Erythroblast (primary cell): ENCODE results near the gene ASIC3.
A peak's percentile ranks its signal among the peaks of the same experiment; 100 is the strongest.
"Not testable (repeated sequence)": the region's sequence is repeated elsewhere in the genome, so short reads cannot be mapped to it uniquely, and the experiment has no call there.

Source experiments
- DNase-seq, 2 experiments: peaks; one replicate each; lab custom pipeline; 2025; lab: John Stamatoyannopoulos, UW
- GATA1 ChIP-seq: IDR thresholded peaks from 2 replicates; pipeline ENCODE4 v1.6.1; 2011; ENCODE audit warnings: low read depth, mild to moderate bottlenecking, control low read depth, low read length, moderate library complexity
- POLR2A ChIP-seq: IDR thresholded peaks from 2 replicates; pipeline ENCODE4 v1.6.1; 2011; ENCODE audit warnings: mild to moderate bottlenecking, low read length

ASIC3 gene

DNA sequence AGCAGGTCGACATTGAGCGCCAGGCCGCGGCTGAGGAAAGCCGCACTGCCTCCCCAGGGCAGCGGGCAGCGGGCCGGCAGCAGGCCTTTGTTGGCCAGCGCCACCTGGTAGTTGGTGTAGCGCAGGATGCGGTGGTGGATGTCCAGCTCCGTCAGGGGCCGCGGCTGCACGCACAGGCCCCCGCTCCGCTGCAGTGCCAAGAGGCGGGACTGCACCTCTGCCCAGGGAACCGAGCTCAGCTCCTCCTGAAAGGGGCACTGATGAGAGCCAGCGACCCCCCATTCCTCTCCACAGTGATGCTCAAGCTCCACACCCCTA lies 29.2 kb upstream of the ASIC3 start:
- no peak for TF ChIP-seq POLR2A
- no peak for TF ChIP-seq GATA1
- DNase-seq, result no peak

DNA sequence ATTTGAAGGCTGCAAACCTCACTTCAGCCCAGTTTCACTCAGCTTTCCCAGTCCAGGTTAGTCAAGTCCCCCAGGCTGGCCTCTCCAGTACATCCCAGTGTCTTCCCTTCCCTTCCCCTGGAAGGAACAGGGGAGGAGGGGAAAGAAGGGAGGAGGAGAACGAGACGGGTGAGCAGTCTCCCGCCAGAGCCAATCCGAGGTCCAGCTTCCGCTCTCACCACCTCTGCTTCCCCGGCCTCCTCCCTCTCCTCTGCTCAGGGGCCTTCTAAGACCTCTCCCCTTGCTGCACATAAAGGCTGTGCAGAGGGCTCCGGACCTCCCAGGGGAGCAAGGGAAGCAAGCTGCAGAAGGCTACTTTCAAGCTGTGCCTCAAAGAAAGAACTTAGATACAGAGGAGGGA lies 28.1 kb upstream of the ASIC3 start:
- DNase-seq, result no peak
- no peak for TF ChIP-seq GATA1
- no peak for TF ChIP-seq POLR2A

DNA sequence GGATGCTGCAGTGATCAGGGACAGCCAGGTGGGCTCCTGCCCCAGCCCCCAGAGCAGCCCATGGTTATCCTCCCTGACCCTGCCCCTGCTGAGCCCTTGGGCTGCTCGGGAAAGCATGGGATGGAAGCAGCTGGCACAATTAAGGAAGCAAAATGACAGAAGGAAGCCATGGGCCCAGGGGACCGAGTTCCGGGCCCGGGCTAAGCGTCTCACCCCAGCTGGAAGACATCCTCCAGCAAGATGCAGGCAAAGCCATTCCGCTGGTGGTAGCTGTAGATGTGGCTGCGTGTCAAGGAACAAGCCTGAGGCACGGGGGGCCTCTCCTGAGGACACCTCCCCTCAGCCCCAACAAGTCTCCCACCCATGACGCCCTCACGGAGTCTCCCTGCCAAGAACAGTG lies 25.1 kb upstream of the ASIC3 start:
- no peak for DNase-seq
- TF ChIP-seq POLR2A (no peak), GATA1 (no peak)

DNA sequence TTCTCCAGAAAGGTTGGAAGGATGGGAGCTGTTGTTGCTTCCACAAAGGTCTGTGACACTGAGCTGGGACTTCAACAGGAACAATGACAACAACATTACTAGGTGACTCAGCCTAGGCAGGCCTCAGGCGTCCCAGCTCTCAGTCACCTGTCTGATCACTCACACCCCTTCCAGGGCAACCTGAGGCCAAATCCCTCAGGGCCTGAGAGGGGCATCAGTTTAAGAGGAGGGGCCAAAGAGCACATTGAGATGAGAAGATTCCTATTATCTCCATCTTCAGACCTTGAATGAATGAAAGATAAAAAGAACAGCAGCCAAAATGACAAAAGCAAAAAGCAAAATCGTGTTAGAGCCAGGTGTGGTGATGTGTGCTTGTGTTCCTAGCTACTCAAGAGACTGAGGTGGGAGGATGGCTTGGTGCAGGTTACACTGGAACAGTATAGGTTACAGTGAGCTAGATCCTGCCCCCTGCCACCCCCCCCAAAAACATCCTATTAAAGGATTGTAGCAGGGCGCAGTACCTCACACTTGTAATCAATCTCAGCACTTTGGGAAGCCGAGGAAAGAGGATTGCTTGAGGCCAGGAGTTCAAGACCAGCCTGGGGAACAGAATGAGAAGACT lies 23.8 kb upstream of the ASIC3 start, which contains the start of gene ATG9B:
Gene ATG9B, minus strand, starts transcription at position 60 of the 622 bp plus-strand sequence. CDS start 71 bp downstream, outside the sequence.
- DNase-seq, result no peak
- no peak for TF ChIP-seq POLR2A
- TF ChIP-seq GATA1, result no peak

DNA sequence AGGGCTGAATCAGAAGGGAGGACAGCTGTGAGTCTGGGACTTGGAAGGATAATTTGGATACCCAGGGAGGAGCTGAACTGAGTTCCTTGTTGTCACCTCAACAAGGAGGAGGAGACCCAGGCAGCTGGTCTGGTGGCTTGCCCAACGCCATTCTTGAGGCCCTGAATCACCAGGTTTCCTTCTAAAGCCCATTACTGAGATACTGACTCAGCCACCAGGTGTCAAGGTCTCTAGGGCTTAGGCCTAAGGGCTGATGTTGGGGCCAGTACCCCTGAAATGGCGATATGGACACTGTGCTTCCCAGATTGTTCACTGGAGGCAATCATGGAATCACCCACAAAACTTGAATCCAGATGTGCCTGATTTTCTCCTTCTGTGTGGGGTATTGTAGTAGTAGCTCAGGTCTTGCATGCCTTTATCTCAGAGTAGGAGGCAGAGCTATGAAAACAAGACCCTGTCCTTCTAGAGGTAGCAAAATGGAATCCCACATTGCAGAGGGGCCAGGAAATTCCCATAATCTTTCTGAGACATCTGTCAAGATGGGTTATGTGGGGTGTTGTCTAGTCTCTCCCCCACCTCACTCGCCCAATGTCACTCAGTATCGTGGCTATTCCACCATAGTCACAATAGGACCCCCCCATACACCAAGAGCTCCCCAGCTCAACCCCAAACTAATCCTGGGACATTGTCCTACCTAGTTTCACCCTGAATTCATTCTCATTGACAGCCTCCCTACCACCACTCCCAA lies 22.2 kb upstream of the ASIC3 start:
- DNase-seq, result peak; percentile 35

DNA sequence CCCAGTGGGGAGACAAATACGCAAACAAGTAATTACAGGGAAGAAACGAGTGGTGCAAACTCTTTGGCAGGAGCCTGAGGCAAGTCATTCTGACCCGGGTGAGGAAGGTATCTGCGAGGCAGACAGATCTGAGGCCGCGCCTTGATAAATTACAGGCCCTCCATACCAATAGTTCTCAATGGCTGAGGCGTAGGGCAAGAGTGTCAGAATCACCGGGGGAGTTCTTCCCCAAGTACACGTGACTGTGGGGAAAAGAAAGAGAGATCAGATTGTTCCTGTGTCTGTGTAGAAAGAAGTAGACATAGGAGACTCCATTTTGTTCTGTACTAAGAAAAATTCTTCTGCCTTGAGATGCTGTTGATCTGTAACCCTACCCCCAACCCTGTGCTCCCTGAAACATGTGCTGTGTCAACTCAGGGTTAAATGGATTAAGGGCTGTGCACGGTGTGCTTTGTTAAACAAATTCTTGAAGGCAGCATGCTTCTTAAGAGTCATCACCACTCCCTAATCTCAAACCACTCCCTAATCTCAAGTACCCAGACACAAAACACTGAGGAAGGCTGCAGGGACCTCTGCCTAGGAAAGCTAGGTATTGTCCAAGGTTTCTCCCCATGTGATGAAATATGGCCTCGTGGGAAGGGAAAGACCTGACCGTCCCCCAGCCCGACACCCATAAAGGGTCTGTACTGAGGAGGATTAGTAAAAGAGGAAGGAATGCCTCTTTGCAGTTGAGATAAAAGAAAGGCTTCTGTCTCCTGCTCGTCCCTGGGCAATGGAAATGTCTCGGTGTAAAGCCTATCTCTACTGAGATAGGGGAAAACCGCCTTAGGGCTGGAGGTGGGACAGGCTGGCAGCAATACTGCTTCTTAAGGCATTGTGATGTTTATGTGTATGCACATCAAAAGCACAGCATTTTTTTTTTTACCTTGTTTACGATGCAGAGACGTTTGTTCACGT lies 21.3 kb upstream of the ASIC3 start:
- DNase-seq, result peak; percentile 66 to 83

More for the DNA sequence above, 22.2 kb upstream of the ASIC3 start:
- TF ChIP-seq GATA1 (no peak), POLR2A (no peak)

DNA sequence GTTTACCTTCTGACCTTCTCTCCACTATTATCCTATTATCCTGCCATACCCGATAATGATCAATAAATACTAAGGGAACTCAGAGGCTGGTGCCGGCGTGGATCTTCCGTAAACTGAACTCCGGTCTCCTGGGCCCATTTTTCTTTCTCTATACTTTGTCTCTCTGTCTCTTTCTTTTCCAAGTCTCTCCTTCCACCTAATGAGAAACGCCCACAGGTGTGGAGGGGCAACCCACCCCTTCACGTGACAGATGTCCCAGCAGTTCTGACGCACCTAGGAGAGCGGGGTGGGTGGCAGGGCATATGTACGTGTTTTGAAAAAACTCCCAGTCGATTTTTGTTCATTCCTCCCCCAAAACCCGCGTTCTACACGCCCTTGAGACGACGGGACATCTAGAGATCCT lies 20.6 kb upstream of the ASIC3 start:
- DNase-seq, result not testable (repeated sequence)

DNA sequence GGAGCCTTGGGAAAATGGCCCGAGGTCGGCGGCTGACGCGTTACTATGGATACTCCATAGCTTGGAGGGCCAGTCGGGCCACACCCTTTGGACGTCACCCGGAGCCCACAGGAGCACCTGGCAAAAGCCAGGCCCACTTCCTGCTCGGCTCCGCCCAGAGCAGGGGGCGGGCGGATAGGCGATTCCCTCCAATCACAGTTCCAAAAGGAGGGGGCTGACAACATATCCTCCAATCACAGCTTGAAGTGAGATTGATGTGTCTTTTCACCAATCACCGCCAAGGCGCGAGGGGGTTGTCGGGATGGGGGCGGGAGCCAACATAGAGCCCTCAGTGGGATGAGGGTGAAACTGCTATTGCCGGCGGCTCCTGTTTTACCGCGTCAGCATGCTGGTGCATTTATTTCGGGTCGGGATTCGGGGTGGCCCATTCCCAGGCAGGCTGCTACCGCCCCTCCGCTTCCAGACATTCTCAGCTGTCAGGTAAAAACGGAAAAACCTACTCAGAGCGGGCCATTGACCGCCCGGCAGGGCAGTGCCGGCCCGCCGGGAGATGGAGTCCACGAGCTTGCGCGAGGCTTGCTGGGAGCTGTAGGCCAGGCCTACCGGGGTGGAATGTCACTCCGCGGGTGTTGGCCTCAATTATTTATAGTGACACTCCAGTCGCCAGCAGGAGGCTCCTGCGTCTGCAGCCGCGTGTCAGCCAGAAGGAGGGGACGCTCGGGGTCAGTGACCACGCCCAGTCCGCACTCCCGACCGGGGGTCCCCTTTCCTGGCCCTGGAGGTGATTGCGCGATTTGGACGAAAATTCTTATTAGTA lies 20.0 kb upstream of the ASIC3 start, which contains the start of gene ABCB8:
Gene ABCB8, plus strand, starts transcription at position 320 of the 817 bp plus-strand sequence. Its CDS starts 66 bp downstream, at position 386.
- DNase-seq, result peak; percentile 99
- TF ChIP-seq GATA1 (no peak), POLR2A (peak; percentile 90)

DNA sequence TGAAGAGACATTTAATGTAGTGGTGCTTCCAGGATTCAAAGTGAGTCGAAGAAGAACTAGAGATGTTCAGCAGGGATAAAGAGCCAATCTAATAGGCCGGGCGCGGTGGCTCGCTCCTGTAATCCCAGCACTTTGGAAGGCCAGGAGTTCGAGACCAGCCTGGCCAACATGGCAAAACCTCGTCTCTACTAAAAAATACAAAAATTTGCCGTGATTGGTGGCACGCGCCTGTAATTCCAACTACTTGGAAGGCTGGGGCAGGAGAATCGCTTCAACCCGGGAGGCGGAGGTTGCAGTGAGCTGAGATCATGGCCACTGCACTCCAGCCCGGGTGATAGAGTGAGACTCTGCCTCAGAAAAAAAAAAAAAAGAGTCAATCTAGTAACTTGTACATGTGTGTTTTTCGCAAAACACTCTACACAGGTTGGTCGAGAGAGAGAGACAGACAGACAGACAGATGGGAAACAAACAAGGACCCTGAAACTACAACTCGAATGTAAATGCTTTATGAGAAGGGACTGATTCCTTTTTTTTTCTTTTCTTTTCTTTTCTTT lies 19.3 kb upstream of the ASIC3 start:
- DNase-seq, result no peak
- TF ChIP-seq GATA1 (no peak), POLR2A (no peak)

DNA sequence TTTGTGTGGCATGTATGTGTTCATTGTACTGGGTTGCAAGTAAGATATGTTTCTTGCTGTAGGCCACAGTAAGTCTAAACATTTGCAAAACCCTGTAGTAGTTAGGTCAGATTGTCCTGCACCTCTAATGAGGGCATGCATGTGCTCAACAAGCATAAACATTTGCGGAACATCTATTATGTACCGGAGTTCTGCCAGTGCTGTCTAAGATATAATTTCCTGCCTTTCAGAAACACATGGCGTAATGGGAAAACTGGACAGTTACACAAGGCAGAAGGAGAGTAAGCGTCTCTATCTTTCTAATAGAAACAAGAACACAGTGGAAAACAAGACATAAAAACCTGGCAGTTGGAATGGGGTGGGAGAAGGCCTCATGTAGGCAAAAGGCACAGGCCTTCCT lies 17.3 kb upstream of the ASIC3 start:
- TF ChIP-seq GATA1 (no peak), POLR2A (no peak)
- DNase-seq, result no peak

DNA sequence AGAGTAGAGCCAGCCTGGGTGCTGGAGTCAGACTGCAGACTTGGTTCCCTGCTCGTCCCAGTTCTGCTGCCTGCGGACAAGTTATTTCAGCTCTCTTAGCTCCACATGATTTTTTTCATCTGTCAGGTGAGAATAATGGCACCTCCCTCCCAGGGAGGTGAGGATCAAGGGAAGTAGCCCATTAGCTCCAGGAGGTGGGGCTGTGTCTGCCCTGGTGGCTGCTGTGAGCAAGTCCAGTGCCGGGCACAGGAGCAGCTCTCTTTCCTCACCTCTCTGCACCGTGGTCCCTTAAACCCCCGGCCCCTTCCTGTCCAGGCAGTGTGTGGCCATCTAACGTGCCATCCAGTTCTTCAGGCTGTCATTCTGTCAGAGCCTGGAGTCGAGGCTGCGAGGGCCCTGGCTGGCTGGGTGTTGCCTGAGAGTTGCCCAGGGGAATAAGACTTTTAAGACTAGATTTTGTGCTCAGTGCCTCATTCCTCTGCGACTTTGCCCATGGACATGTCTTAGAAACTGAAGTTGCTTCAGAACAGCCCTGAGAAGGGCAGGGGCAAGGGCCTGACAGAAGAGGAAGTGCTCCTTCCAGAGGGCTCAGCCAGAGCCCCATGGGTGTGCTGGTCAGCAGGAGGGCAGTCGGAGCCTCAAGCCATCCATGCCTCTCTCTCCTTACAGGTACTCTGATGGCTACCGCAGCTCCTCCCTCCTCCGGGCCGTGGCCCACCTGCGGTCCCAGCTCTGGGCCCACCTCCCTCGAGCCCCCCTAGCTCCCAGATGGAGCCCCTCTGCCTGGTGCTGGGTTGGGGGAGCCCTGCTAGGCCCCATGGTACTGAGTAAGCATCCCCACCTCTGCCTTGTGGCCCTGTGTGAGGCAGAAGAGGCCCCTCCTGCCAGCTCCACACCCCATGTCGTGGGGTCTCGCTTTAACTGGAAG lies 15.1 kb upstream of the ASIC3 start:
- TF ChIP-seq GATA1, result no peak
- no peak for TF ChIP-seq POLR2A

DNA sequence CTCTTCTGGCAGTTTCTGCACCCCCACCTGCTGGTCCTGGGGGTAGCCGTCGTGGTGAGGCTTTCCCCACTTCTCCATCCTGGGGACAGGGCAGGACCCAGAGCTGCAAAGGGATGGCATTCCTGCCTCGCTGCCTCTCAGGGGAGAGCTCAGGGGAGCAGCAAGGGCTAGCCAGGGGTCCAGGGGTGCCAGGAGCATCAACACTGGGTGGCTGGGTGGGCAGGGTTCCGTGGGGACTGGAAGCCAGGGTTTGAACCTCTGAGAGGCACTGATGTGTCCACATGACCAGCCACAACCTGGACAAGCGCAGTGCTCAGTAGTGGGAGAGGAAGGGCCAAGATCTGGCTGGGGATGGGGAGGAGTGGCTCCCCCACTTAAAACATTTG lies 14.5 kb upstream of the ASIC3 start:
- TF ChIP-seq POLR2A, result no peak
- TF ChIP-seq GATA1, result no peak
- DNase-seq, result no peak

More for the DNA sequence above, 15.1 kb upstream of the ASIC3 start:
- no peak for DNase-seq
